ENCODE data around the gene FER. TPM values are rescaled to one million over a fixed set of nuclear protein-coding genes. Genes with fewer than 3 reads are reported as not detected.

The FER gene
- total and polyA plus RNA-seq, 7 donors = 1.2 to 36.7 (median 24.2) TPM

DNA sequence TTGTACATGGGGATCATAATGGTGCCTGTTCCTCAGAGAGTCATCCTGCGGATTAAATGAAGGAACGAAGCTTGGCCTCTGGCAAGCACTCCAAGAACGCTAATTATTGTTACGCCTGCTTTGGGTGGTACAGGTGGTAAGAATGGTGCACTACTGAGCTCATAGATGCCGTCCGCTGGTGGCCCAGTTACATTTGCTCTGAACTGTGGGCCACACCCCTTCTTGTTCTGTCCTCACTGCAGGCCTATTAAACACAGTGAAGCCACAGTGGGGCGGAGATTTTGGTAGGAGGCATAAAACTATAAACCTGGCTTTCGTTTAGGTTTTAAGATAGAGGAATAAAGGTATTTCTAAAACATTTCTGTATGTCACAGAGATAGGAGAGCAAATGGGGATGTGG is 40.6 kb upstream of the FER start:
- H3K4me1 ChIP-seq = no peaks in the 10 kb centered on the region
- H3K27me3 ChIP-seq = no peaks in the 10 kb centered on the region
- no peak for DNase-seq
- intact Hi-C loops (cut with DNase I) = no loop called here
- TF ChIP-seq POLR2AphosphoS5 (IDR thresholded peaks at IDR 0.05) (no peak), POLR2A (IDR thresholded peaks at IDR 0.05) (no peak), EP300 (IDR thresholded peaks at IDR 0.05) (no peak)
- TF ChIP-seq, protein P1, sequence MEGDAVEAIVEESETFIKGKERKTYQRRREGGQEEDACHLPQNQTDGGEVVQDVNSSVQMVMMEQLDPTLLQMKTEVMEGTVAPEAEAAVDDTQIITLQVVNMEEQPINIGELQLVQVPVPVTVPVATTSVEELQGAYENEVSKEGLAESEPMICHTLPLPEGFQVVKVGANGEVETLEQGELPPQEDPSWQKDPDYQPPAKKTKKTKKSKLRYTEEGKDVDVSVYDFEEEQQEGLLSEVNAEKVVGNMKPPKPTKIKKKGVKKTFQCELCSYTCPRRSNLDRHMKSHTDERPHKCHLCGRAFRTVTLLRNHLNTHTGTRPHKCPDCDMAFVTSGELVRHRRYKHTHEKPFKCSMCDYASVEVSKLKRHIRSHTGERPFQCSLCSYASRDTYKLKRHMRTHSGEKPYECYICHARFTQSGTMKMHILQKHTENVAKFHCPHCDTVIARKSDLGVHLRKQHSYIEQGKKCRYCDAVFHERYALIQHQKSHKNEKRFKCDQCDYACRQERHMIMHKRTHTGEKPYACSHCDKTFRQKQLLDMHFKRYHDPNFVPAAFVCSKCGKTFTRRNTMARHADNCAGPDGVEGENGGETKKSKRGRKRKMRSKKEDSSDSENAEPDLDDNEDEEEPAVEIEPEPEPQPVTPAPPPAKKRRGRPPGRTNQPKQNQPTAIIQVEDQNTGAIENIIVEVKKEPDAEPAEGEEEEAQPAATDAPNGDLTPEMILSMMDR (IDR thresholded peaks at IDR 0.05) = no peak
- no peaks in the 10 kb centered on the region for H3K36me3 ChIP-seq
- 83 to 90% methylated on average over 8 of the region's 8 CpGs for WGBS, 2 donors
- no peaks in the 10 kb centered on the region for H3K9me3 ChIP-seq
- H3K4me3 ChIP-seq = no peak overlapping the region
- H3K27ac ChIP-seq = no peak overlapping the region

DNA sequence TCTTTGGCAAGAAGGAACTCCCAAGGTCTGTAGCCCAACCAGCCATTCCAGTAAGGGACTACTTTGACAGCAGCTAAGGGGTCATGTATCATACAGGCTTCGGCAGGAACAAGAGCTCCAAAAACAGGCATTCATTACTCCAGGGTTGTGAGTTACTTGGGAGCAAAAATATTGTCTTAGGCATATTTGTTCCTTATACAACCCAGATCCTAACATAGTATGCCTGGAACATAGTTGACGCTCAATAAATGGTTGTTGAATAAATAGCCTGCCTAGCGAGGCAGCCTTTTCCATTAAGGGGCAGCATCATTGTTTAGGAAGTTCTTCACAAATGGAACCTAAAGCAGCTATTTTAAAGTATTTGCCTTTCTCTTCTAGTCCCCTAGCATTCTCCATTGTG is 35.8 kb upstream of the FER start:
- intact Hi-C loops (cut with DNase I) = no loop called here
- TF ChIP-seq EP300 (IDR thresholded peaks at IDR 0.05) = no peak
- TF ChIP-seq POLR2AphosphoS5 (IDR thresholded peaks at IDR 0.05) = no peak
- TF ChIP-seq, protein P1 (IDR thresholded peaks at IDR 0.05) = no peak
- TF ChIP-seq POLR2A (IDR thresholded peaks at IDR 0.05) = no peak

DNA sequence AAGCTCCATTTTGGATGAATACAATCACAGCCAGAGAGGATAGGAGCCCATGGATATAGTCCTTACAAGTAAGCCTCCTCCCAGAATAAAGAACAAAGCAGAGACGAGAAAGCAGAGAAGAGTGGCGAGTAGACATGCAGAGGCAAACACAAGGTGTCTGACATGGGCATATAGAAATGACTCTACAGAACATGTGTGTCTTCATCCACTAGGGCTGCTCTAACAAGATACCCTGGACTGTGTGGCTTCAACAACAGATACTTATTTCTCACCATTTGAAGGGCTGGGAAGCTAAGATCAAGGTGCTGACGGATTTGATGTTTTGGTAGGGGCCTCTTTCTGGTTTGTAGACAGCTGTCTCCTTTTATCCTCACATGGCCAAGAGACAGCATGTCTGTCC is 32.3 kb upstream of the FER start:
- DNase-seq = no peak
- no peaks in the 10 kb centered on the region for H3K4me1 ChIP-seq
- no peaks in the 10 kb centered on the region for H3K36me3 ChIP-seq
- H3K27me3 ChIP-seq = no peaks in the 10 kb centered on the region
- no peaks in the 10 kb centered on the region for H3K9me3 ChIP-seq
- TF ChIP-seq, protein P1 (IDR thresholded peaks at IDR 0.05) = no peak
- TF ChIP-seq EP300 (IDR thresholded peaks at IDR 0.05) = no peak
- TF ChIP-seq POLR2A (IDR thresholded peaks at IDR 0.05) = no peak
- TF ChIP-seq POLR2AphosphoS5 (IDR thresholded peaks at IDR 0.05) = no peak
- no peak overlapping the region for H3K27ac ChIP-seq
- 79 to 82% methylated on average over 3 of the region's 3 CpGs for WGBS, 2 donors
- H3K4me3 ChIP-seq = no peak overlapping the region
- intact Hi-C loops (cut with DNase I) = no loop called here

More for the DNA sequence above, 35.8 kb upstream of the FER start:
- Histone ChIP-seq H3K4me3 (no peak overlapping the region), H3K27me3 (no peaks in the 10 kb centered on the region), H3K9me3 (no peaks in the 10 kb centered on the region), H3K27ac (no peak overlapping the region), H3K4me1 (no peaks in the 10 kb centered on the region), H3K36me3 (no peaks in the 10 kb centered on the region)
- WGBS, 2 donors = 91 to 94% methylated on average over 3 of the region's 3 CpGs
- no peak for DNase-seq

DNA sequence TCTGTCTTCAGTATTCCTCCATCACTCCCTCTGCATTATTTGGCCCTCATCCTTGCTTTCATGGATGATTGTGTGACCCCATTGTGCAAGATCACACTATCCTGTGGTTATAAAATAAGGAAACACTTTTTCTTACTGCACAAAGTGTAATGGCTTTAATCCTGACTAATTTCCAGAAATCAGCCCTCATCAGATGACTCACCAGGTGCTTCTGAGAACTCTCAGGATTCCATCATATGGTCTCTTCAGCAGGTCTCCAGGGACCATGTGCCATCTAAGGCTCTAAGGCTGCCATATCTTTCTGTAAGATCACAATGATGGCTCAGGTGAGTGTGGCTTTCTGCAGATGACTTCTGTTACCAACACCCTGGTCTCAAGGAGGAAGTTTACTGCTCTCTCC is 27.3 kb upstream of the FER start:
- Histone ChIP-seq H3K36me3 (no peaks in the 10 kb centered on the region), H3K4me1 (no peaks in the 10 kb centered on the region), H3K4me3 (no peak overlapping the region), H3K9me3 (no peaks in the 10 kb centered on the region), H3K27ac (no peak overlapping the region), H3K27me3 (no peaks in the 10 kb centered on the region)
- TF ChIP-seq EP300 (IDR thresholded peaks at IDR 0.05) = no peak
- TF ChIP-seq POLR2A (IDR thresholded peaks at IDR 0.05) = no peak
- TF ChIP-seq POLR2AphosphoS5 (IDR thresholded peaks at IDR 0.05) = no peak
- TF ChIP-seq, protein P1 (IDR thresholded peaks at IDR 0.05) = no peak
- intact Hi-C loops (cut with DNase I) = no loop called here
- no peak for DNase-seq
